SK-N-SH (cell line): Measurements from ENCODE around the gene RSRC1.

Experiments
- CHD2 ChIP-seq: fragments of 150-350 bp; IDR thresholded peaks from 2 replicates; pipeline ENCODE4 v1.6.1; 2018; ENCODE audit warnings: low read length; ENCODE audit not compliant: partially characterized antibody
- CTCF ChIP-seq: fragments of 200-600 bp; sonication (generic); IDR thresholded peaks from 2 replicates; pipeline ENCODE4 v1.6.1; 2017; ENCODE audit warnings: antibody characterized with exemption, mild to moderate bottlenecking, moderate library complexity
- GATA2 ChIP-seq: sonication (generic); formaldehyde crosslinking; IDR thresholded peaks from 2 replicates; pipeline ENCODE4 v1.5.0; 2020; ENCODE audit warnings: mild to moderate bottlenecking, missing genetic modification reagents
- POLR2AphosphoS5 ChIP-seq: IDR thresholded peaks from 2 replicates; pipeline ENCODE4 v1.6.1; 2012; ENCODE audit warnings: low read depth, low read length
- RXRA ChIP-seq: IDR thresholded peaks from 2 replicates; pipeline ENCODE4 v1.4.0; 2012; ENCODE audit warnings: low read depth, mild to moderate bottlenecking, borderline replicate concordance
- SIN3A ChIP-seq: IDR thresholded peaks from 2 replicates; pipeline ENCODE4 v1.6.1; 2012; ENCODE audit warnings: low read depth, mild to moderate bottlenecking, low read length, moderate library complexity, borderline replicate concordance

GRCh38 chr3:158522221-158523136 is 412.6 kb downstream of the RSRC1 start:
- no peak for TF ChIP-seq CTCF
- no peak for TF ChIP-seq GATA2 (CRISPR knock-in tag)
- TF ChIP-seq POLR2AphosphoS5: peak; percentile 30; the same call in 1 of the 2 replicates
- TF ChIP-seq SIN3A: no peak
- TF ChIP-seq RXRA: peak; percentile 12; the same call in 1 of the 2 replicates
- no peak for TF ChIP-seq CHD2
